Tibial nerve (tissue), 4 donors: ENCODE data around the gene TMTC1.

Experiments
- CTCF ChIP-seq, 5 experiments: fragments of 200-600 bp in 3 of 5; fragments of 450-650 bp in 2 of 5; sonication (generic) in 3 of 5; IDR thresholded peaks; one replicate each; pipeline ENCODE4 v1.5.1; 2016 to 2019; ENCODE audit warnings: antibody characterized with exemption in 5 of 5, mild to moderate bottlenecking in 3 of 5, moderate library complexity in 2 of 5
- EP300 ChIP-seq, 2 donors: sonication (generic); formaldehyde crosslinking; IDR thresholded peaks; one replicate each; pipeline ENCODE4 v1.6.1; 2017; ENCODE audit warnings: antibody characterized with exemption in 2 of 2, mild to moderate bottlenecking in 1 of 2
- POLR2A ChIP-seq, 2 donors: fragments of 450-650 bp; IDR thresholded peaks; one replicate each; pipeline ENCODE4 v1.6.1; 2017; ENCODE audit warnings: antibody characterized with exemption in 2 of 2, mild to moderate bottlenecking in 2 of 2, moderate library complexity in 2 of 2

GRCh38 chr12:29700761-29701481 is 82.8 kb downstream of the TMTC1 start:
- no peak for TF ChIP-seq POLR2A (IDR thresholded peaks at IDR 0.05)
- TF ChIP-seq CTCF (IDR thresholded peaks at IDR 0.05), result no peak
- no peak for TF ChIP-seq EP300 (IDR thresholded peaks at IDR 0.05)
